HepG2 (cell line): Measurements from ENCODE around the gene CAPZA1. TPM values are rescaled to one million over a fixed set of nuclear protein-coding genes. Genes with fewer than 3 reads are reported as not detected.

ENCODE experiments used
- AGO2 ChIP-seq: fragments of 200-400 bp; formaldehyde crosslinking; optimal IDR thresholded peaks from 2 replicates; pipeline ENCODE3; 2017; ENCODE audit warnings: mild to moderate bottlenecking, low read depth, low read length, moderate library complexity
- BHLHE40 ChIP-seq: IDR thresholded peaks from 2 replicates; pipeline ENCODE4 v1.6.1; 2011; ENCODE audit warnings: low read length, improper control_type of control experiment
- EHMT2 ChIP-seq: fragments of 200-600 bp; sonication (generic); IDR thresholded peaks from 2 replicates; pipeline ENCODE4 v1.7.0; 2017; ENCODE audit warnings: antibody characterized with exemption, low read depth, low read length, borderline replicate concordance
- HDAC1 ChIP-seq: sonication (generic); formaldehyde crosslinking; IDR thresholded peaks from 2 replicates; pipeline ENCODE4 v1.5.1; 2020; ENCODE audit warnings: mild to moderate bottlenecking, missing genetic modification reagents
- HNRNPK ChIP-seq: fragments of 200-400 bp; formaldehyde crosslinking; IDR thresholded peaks from 2 replicates; pipeline ENCODE4 v1.6.1; 2018; ENCODE audit warnings: low read length, low read depth, moderate library complexity, mild to moderate bottlenecking; ENCODE audit not compliant: poor library complexity, severe bottlenecking
- HOMEZ ChIP-seq: IDR thresholded peaks from 2 replicates; pipeline ENCODE4 v1.6.1; 2016; ENCODE audit warnings: low read depth
- KDM6A ChIP-seq: IDR thresholded peaks from 2 replicates; pipeline ENCODE4 v1.6.1; 2016; ENCODE audit warnings: low read depth
- MAFK ChIP-seq, 2 experiments: IDR thresholded peaks in 1 of 2; conservative IDR thresholded peaks in 1 of 2; 2 replicates each; pipeline ENCODE4 v1.6.1; 2011; ENCODE audit warnings: improper control_type of control experiment in 2 of 2, low read length in 2 of 2
- MLX ChIP-seq: IDR thresholded peaks from 2 replicates; pipeline ENCODE4 v1.6.1; 2016
- MXI1 ChIP-seq: IDR thresholded peaks from 3 replicates; pipeline ENCODE4 v1.6.1; 2012; ENCODE audit warnings: low read depth, low read length, inconsistent platforms, borderline replicate concordance
- NFE2L1 ChIP-seq: sonication (generic); formaldehyde crosslinking; IDR thresholded peaks from 2 replicates; pipeline ENCODE4 v1.4.0; 2020; ENCODE audit warnings: missing genetic modification reagents, mild to moderate bottlenecking, borderline replicate concordance
- NPAS2 ChIP-seq: sonication (generic); formaldehyde crosslinking; IDR thresholded peaks from 2 replicates; pipeline ENCODE4 v1.8.0; 2022; ENCODE audit warnings: mild to moderate bottlenecking, missing genetic modification reagents, borderline replicate concordance
- RAD51 ChIP-seq: fragments of 450-650 bp; IDR thresholded peaks from 2 replicates; pipeline ENCODE4 v1.6.1; 2016; ENCODE audit warnings: borderline replicate concordance
- SIN3A ChIP-seq: IDR thresholded peaks from 2 replicates; pipeline ENCODE4 v1.6.1; 2011; ENCODE audit warnings: low read depth, mild to moderate bottlenecking, control low read depth, low read length, borderline replicate concordance
- SKI ChIP-seq: fragments of 450-650 bp; IDR thresholded peaks from one replicate; pipeline ENCODE4 v1.6.1; 2018; ENCODE audit warnings: mild to moderate bottlenecking; ENCODE audit not compliant: partially characterized antibody
- SMAD3 ChIP-seq: sonication (generic); formaldehyde crosslinking; IDR thresholded peaks from 2 replicates; pipeline ENCODE4 v1.4.0; 2020; ENCODE audit warnings: missing genetic modification reagents
- SOX5 ChIP-seq: IDR thresholded peaks from 2 replicates; pipeline ENCODE4 v1.6.1; 2016; ENCODE audit warnings: borderline replicate concordance
- SP2 ChIP-seq: sonication (generic); formaldehyde crosslinking; IDR thresholded peaks from 2 replicates; pipeline ENCODE4 v1.5.1; 2020; ENCODE audit warnings: mild to moderate bottlenecking, missing genetic modification reagents
- TERF1 ChIP-seq: sonication (generic); formaldehyde crosslinking; IDR thresholded peaks from 2 replicates; pipeline ENCODE4 v1.8.0; 2022; ENCODE audit warnings: mild to moderate bottlenecking, missing genetic modification reagents, moderate library complexity
- THAP11 ChIP-seq: IDR thresholded peaks from 2 replicates; pipeline ENCODE4 v1.6.1; 2016; ENCODE audit warnings: missing biosample characterization, missing genetic modification reagents
- ZFY ChIP-seq: sonication (generic); formaldehyde crosslinking; IDR thresholded peaks from 2 replicates; pipeline ENCODE4 v1.4.0; 2020; ENCODE audit warnings: missing genetic modification reagents
- ZGPAT ChIP-seq: IDR thresholded peaks from 2 replicates; pipeline ENCODE4 v1.6.1; 2016; ENCODE audit warnings: mild to moderate bottlenecking
- ZNF576 ChIP-seq: sonication (generic); formaldehyde crosslinking; IDR thresholded peaks from 2 replicates; pipeline ENCODE4 v1.4.0; 2020; ENCODE audit warnings: mild to moderate bottlenecking, missing genetic modification reagents
- ZNF703 ChIP-seq: sonication (generic); formaldehyde crosslinking; IDR thresholded peaks from 2 replicates; pipeline ENCODE4 v1.5.1; 2020; ENCODE audit warnings: missing genetic modification reagents, mild to moderate bottlenecking, moderate library complexity, borderline replicate concordance
- polyA plus RNA-seq, 8 experiments: library from polyadenylated mRNA; depleted of rRNA in 3 of 8; stranded (reverse) in 7 of 8; unstranded in 1 of 8; fragments of >200 nt; fragmentation: Illumina TruSeq in 4 of 8; extraction: Trizol in 4 of 8; gene quantifications; 2 replicates each; pipeline versions ENCODE4 v1.2.1 to v1.2.3, GENCODE V29; 2011 to 2016; ENCODE audit warnings: low read depth in 4 of 8, missing spikeins in 1 of 8, mixed read lengths in 1 of 8; ENCODE audit not compliant: insufficient read depth in 1 of 8
- total RNA-seq, 5 experiments: library from RNA; depleted of rRNA; stranded (reverse); fragments of >200 nt; fragmentation: Illumina TruSeq; extraction: Trizol; gene quantifications; 2 replicates each; pipeline ENCODE4 v1.2.3, GENCODE V29; 2016; ENCODE audit warnings: low read depth in 1 of 5

CAPZA1 gene
- total and polyA plus RNA-seq, 2 of the 13 experiments (the other 11 are each of a cell fraction or from before 2014, with no cell fraction given), result 67.0 to 117 TPM

GRCh38 chr1:112698366-112699310, 79.0 kb downstream of the CAPZA1 start (continued):
- TF ChIP-seq HNRNPK, result no peak
- TF ChIP-seq MXI1, result peak; percentile 49; the same call in 1 of the 3 replicates
- 0 out of 2 replicates have a peak, but pooled peaks have one; percentile 13 for TF ChIP-seq ZFY (CRISPR knock-in tag)
- TF ChIP-seq SKI, result peak; percentile 30
- TF ChIP-seq SP2, result no peak
- no peak for TF ChIP-seq NPAS2
- no peak for TF ChIP-seq NFE2L1
- TF ChIP-seq KDM6A (CRISPR knock-in tag), result peak; percentile 84; the same call in 1 of the 2 replicates
- peak; percentile 62 for TF ChIP-seq AGO2
- peak; percentile 79 for TF ChIP-seq HDAC1
- TF ChIP-seq EHMT2, result no peak
- 0 out of 2 replicates have a peak, but pooled peaks have one; percentile 35 for TF ChIP-seq MLX
- TF ChIP-seq HOMEZ (CRISPR knock-in tag), result 0 out of 2 replicates have a peak, but pooled peaks have one; percentile 45
- no peak for TF ChIP-seq ZNF576 (CRISPR knock-in tag)
- peak; percentile 45; the same call in 1 of the 2 replicates for TF ChIP-seq SOX5 (CRISPR knock-in tag)
- TF ChIP-seq BHLHE40, result 0 out of 2 replicates have a peak, but pooled peaks have one; percentile 10
- TF ChIP-seq TERF1 (CRISPR knock-in tag), result no peak
- TF ChIP-seq RAD51, result peak; percentile 32; the same call in 1 of the 2 replicates
- no peak for TF ChIP-seq ZNF703 (CRISPR knock-in tag)
- 0 out of 2 replicates have a peak, but pooled peaks have one; percentile 33 for TF ChIP-seq SMAD3 (CRISPR knock-in tag)
- peak; percentile 51; the same call in 1 of the 2 replicates for TF ChIP-seq THAP11 (CRISPR knock-in tag)
- peak; percentile 65; the same call in 1 of the 2 replicates for TF ChIP-seq ZGPAT (CRISPR knock-in tag)
- peak; percentile 35; the same call in 1 of the 2 replicates for TF ChIP-seq SIN3A
- TF ChIP-seq MAFK (conservative IDR thresholded peaks at IDR 0.05 in 1 of 2, IDR thresholded peaks at IDR 0.05 in 1 of 2; ENCODE audit: low read length in 2 of 2), result no peak
